Prostate gland (tissue), 2 donors: ENCODE results near the gene EMID1.

Experiments used
- POLR2A ChIP-seq: fragments of 450-650 bp; IDR thresholded peaks from one replicate; pipeline ENCODE4 v1.6.1; 2016; ENCODE audit warnings: antibody characterized with exemption, mild to moderate bottlenecking
- TF ChIP-seq, protein P1 (sequence below), 4 experiments: fragments of 200-600 bp in 2 of 4; fragments of 450-650 bp in 2 of 4; sonication (generic) in 2 of 4; IDR thresholded peaks; 1 replicate in 3 of 4; 2 replicates in 1 of 4; pipeline ENCODE4 v1.5.1; 2016 to 2019; ENCODE audit warnings: antibody characterized with exemption in 4 of 4, mild to moderate bottlenecking in 2 of 4, moderate library complexity in 2 of 4

GRCh38 chr22:29204455-29205183 lies 1.1 kb upstream of the EMID1 start:
- TF ChIP-seq, protein P1, sequence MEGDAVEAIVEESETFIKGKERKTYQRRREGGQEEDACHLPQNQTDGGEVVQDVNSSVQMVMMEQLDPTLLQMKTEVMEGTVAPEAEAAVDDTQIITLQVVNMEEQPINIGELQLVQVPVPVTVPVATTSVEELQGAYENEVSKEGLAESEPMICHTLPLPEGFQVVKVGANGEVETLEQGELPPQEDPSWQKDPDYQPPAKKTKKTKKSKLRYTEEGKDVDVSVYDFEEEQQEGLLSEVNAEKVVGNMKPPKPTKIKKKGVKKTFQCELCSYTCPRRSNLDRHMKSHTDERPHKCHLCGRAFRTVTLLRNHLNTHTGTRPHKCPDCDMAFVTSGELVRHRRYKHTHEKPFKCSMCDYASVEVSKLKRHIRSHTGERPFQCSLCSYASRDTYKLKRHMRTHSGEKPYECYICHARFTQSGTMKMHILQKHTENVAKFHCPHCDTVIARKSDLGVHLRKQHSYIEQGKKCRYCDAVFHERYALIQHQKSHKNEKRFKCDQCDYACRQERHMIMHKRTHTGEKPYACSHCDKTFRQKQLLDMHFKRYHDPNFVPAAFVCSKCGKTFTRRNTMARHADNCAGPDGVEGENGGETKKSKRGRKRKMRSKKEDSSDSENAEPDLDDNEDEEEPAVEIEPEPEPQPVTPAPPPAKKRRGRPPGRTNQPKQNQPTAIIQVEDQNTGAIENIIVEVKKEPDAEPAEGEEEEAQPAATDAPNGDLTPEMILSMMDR (IDR thresholded peaks at IDR 0.05), result no peak
- no peak for TF ChIP-seq POLR2A
